ENCODE data around the gene UTF1.

DNA sequence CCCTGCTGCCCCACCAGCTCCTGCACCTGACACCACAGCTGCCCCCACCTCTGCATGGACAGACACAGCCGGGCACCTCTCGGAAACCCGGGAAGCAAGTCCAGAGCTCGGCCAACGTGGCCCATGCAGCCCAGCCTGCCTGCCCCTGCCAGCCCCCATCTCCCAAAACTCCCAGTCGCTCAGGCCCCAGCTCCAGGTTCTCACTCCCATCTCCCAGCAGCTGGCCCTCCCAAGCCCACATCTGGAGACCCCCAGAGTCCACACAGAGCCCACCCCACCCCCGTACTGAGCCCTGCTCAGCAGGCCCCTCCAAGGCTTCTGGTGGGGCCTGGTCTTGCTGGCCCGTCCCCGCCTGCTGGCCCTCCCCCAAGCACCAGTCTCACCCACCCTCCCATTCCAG lies 32.2 kb upstream of the UTF1 start:
- TF ChIP-seq, protein P1, sequence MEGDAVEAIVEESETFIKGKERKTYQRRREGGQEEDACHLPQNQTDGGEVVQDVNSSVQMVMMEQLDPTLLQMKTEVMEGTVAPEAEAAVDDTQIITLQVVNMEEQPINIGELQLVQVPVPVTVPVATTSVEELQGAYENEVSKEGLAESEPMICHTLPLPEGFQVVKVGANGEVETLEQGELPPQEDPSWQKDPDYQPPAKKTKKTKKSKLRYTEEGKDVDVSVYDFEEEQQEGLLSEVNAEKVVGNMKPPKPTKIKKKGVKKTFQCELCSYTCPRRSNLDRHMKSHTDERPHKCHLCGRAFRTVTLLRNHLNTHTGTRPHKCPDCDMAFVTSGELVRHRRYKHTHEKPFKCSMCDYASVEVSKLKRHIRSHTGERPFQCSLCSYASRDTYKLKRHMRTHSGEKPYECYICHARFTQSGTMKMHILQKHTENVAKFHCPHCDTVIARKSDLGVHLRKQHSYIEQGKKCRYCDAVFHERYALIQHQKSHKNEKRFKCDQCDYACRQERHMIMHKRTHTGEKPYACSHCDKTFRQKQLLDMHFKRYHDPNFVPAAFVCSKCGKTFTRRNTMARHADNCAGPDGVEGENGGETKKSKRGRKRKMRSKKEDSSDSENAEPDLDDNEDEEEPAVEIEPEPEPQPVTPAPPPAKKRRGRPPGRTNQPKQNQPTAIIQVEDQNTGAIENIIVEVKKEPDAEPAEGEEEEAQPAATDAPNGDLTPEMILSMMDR (conservative IDR thresholded peaks at IDR 0.05; ENCODE audit: low read length), result no peak
- no peak for TF ChIP-seq EZH2phosphoT487 (IDR thresholded peaks at IDR 0.05; ENCODE audit: borderline replicate concordance, low read depth, low read length)

Data from OCI-LY7 (cell line).